ENCODE measurements around the gene PSORS1C1. TPM values are rescaled to one million over a fixed set of nuclear protein-coding genes. Genes with fewer than 3 reads are reported as not detected.

The PSORS1C1 gene
- total RNA-seq, 2 donors from 2014 or later = 2.2 to 5.6 TPM

- Histone ChIP-seq H3K4me1 (no peaks in the 10 kb centered on the region), H3K27ac (no peak overlapping the region), H3K9me3 (no peaks in the 10 kb centered on the region), H3K27me3 (no peaks in the 10 kb centered on the region), H3K9ac (ENCODE audit: low read depth in 2 of 2, low read length in 2 of 2) (no peak overlapping the region), H3K36me3 (no peaks in the 10 kb centered on the region), H3K4me3 (no peak overlapping the region)
- intact Hi-C loops (cut with DNase I) = no loop called here
- no peak for DNase-seq
- TF ChIP-seq CTCF (IDR thresholded peaks at IDR 0.05) = no peak
Observed at GRCh38 chr6:31129130-31129529, 14.5 kb downstream of the PSORS1C1 start.

- intact Hi-C loops (cut with DNase I) = no loop called here
- Histone ChIP-seq H3K4me1 (no peaks in the 10 kb centered on the region), H3K4me3 (no peak overlapping the region), H3K27ac (no peak overlapping the region), H3K36me3 (no peaks in the 10 kb centered on the region), H3K9ac (ENCODE audit: low read depth in 2 of 2, low read length in 2 of 2) (no peak overlapping the region), H3K27me3 (no peaks in the 10 kb centered on the region), H3K9me3 (no peaks in the 10 kb centered on the region)
- no peak for TF ChIP-seq CTCF (IDR thresholded peaks at IDR 0.05)
- no peak for DNase-seq
Observed at GRCh38 chr6:31130751-31131150, 16.2 kb downstream of the PSORS1C1 start.

GRCh38 chr6:31131595-31131994 is 17.0 kb downstream of the PSORS1C1 start:
- no peaks in the 10 kb centered on the region for H3K9me3 ChIP-seq
- no peaks in the 10 kb centered on the region for H3K4me1 ChIP-seq
- no peak overlapping the region for H3K27ac ChIP-seq
- no peaks in the 10 kb centered on the region for H3K36me3 ChIP-seq
- no peak for TF ChIP-seq CTCF (IDR thresholded peaks at IDR 0.05)
- DNase-seq = no peak
- H3K4me3 ChIP-seq = no peak overlapping the region
- no peak overlapping the region for H3K9ac ChIP-seq (ENCODE audit: low read depth in 2 of 2, low read length in 2 of 2)
- intact Hi-C loops (cut with DNase I) = no loop called here
- H3K27me3 ChIP-seq = no peaks in the 10 kb centered on the region

GRCh38 chr6:31132806-31133205 is 18.2 kb downstream of the PSORS1C1 start:
- DNase-seq = no peak
- Histone ChIP-seq H3K27me3 (no peaks in the 10 kb centered on the region), H3K9me3 (no peaks in the 10 kb centered on the region), H3K9ac (ENCODE audit: low read depth in 2 of 2, low read length in 2 of 2) (no peak overlapping the region), H3K4me1 (no peaks in the 10 kb centered on the region), H3K4me3 (no peak overlapping the region), H3K27ac (no peak overlapping the region), H3K36me3 (no peaks in the 10 kb centered on the region)
- intact Hi-C loops (cut with DNase I) = no loop called here
- TF ChIP-seq CTCF (IDR thresholded peaks at IDR 0.05) = no peak

GRCh38 chr6:31135710-31136109 is 21.1 kb downstream of the PSORS1C1 start:
- Histone ChIP-seq H3K27ac (no peak overlapping the region), H3K4me3 (no peak overlapping the region), H3K9ac (ENCODE audit: low read depth in 2 of 2, low read length in 2 of 2) (no peak overlapping the region), H3K4me1 (no peaks in the 10 kb centered on the region), H3K9me3 (no peaks in the 10 kb centered on the region), H3K27me3 (no peaks in the 10 kb centered on the region), H3K36me3 (no peaks in the 10 kb centered on the region)
- no peak for TF ChIP-seq CTCF (IDR thresholded peaks at IDR 0.05)
- DNase-seq = no peak
- intact Hi-C loops (cut with DNase I) = loop anchor here (5.0 kb wide), 2 partner anchors 232 to 247 kb away; no protein-coding TSS in a partner anchor
